NT2/D1 (cell line): ENCODE data around the gene S1PR2.

Experiments
- DNase-seq: peaks from one replicate; pipeline ENCODE4 v3.0.0-alpha.2; 2011; ENCODE audit warnings: low read depth, low spot score
- H3K27me3 ChIP-seq: 2 replicates; pipeline ENCODE4 v1.6.0; 2011; ENCODE audit warnings: mild to moderate bottlenecking; ENCODE audit not compliant: insufficient read length, insufficient read depth
- H3K36me3 ChIP-seq: 2 replicates; pipeline ENCODE4 v1.6.1; 2011; ENCODE audit warnings: mild to moderate bottlenecking, low read length, mixed read lengths; ENCODE audit not compliant: insufficient read depth, insufficient read length
- H3K4me1 ChIP-seq: 2 replicates; pipeline ENCODE4 v1.5.1; 2011; ENCODE audit not compliant: insufficient read depth, insufficient read length
- H3K4me3 ChIP-seq: 2 replicates; pipeline ENCODE4 v1.5.1; 2011; ENCODE audit warnings: low read depth; ENCODE audit not compliant: insufficient read length
- H3K9ac ChIP-seq: 2 replicates; pipeline ENCODE4 v1.6.0; 2011; ENCODE audit warnings: low read depth; ENCODE audit not compliant: insufficient read length
- H3K9me3 ChIP-seq: 2 replicates; pipeline ENCODE4 v1.5.1; 2011; ENCODE audit warnings: mild to moderate bottlenecking, low read length; ENCODE audit not compliant: insufficient read depth
- SUZ12 ChIP-seq: IDR thresholded peaks from 2 replicates; pipeline ENCODE4 v1.6.1; 2011; ENCODE audit not compliant: insufficient read length, insufficient read depth; ENCODE audit errors: extremely low read depth
- YY1 ChIP-seq: IDR thresholded peaks from 2 replicates; pipeline ENCODE4 v1.6.1; 2011; ENCODE audit not compliant: insufficient read length, insufficient read depth
- ZNF274 ChIP-seq: IDR thresholded peaks from 2 replicates; pipeline ENCODE4 v1.6.1; 2011; ENCODE audit warnings: mild to moderate bottlenecking, low read depth, low read length

S1PR2 gene

GRCh38 chr19:10235003-10235402, 3.9 kb upstream of the S1PR2 start:
- no peaks in the 10 kb centered on the region for H3K36me3 ChIP-seq
- no peaks in the 10 kb centered on the region for H3K27me3 ChIP-seq
- no peak overlapping the region for H3K4me3 ChIP-seq
- no peaks in the 10 kb centered on the region for H3K9me3 ChIP-seq
- H3K4me1 ChIP-seq, result peaks cover 11% of the 10 kb centered on the region
- no peak for TF ChIP-seq ZNF274
- no peak for TF ChIP-seq YY1
- TF ChIP-seq SUZ12, result no peak
- no peak overlapping the region for H3K9ac ChIP-seq
- no peak for DNase-seq

GRCh38 chr19:10233946-10234345, 2.8 kb upstream of the S1PR2 start:
- H3K36me3 ChIP-seq, result no peaks in the 10 kb centered on the region
- H3K4me3 ChIP-seq, result no peak overlapping the region
- peaks cover 11% of the 10 kb centered on the region for H3K4me1 ChIP-seq
- no peaks in the 10 kb centered on the region for H3K27me3 ChIP-seq
- no peak overlapping the region for H3K9ac ChIP-seq
- TF ChIP-seq SUZ12, result no peak
- TF ChIP-seq ZNF274, result no peak
- no peak for TF ChIP-seq YY1
- no peak for DNase-seq
- H3K9me3 ChIP-seq, result no peaks in the 10 kb centered on the region

DNA sequence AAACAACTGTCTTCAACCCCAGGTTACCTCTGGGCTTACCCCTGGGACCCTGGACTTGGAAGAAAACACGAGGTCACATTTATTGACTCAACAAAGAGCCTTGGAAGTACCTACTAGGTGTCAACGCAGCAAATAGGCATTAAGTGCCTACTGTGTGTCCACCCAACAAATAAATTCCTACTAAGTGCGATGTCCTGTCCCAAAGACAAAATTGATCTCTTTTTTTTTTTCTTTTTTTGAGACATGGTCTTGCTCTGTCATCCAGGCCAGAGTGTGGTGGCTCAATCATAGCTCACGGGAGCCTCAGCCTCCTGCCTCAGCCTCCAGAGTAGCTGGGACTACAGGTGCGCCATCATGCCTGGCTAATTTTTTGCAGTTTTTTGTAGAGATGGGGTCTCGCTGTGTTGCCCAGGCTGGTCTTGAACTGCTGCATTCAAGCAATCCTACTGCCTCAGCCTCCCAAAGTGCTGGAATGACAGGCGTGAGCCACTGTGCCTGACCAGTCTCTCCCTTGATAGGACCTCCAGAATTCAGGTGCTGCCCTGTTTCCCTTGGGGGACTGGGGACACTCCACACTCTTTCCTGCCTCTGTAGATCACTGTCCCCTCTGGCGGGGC, 589 bp upstream of the S1PR2 start:
- no peaks in the 10 kb centered on the region for H3K27me3 ChIP-seq
- peak overlapping the region; percentile 25 for H3K4me3 ChIP-seq
- no peak for DNase-seq
- TF ChIP-seq ZNF274 (no peak), YY1 (no peak), SUZ12 (no peak)
- H3K9me3 ChIP-seq, result peaks cover 5% of the 10 kb centered on the region; the same call in 1 of the 2 replicates
- H3K4me1 ChIP-seq, result peaks cover 7% of the 10 kb centered on the region
- H3K9ac ChIP-seq, result no peak overlapping the region
- no peaks in the 10 kb centered on the region for H3K36me3 ChIP-seq

DNA sequence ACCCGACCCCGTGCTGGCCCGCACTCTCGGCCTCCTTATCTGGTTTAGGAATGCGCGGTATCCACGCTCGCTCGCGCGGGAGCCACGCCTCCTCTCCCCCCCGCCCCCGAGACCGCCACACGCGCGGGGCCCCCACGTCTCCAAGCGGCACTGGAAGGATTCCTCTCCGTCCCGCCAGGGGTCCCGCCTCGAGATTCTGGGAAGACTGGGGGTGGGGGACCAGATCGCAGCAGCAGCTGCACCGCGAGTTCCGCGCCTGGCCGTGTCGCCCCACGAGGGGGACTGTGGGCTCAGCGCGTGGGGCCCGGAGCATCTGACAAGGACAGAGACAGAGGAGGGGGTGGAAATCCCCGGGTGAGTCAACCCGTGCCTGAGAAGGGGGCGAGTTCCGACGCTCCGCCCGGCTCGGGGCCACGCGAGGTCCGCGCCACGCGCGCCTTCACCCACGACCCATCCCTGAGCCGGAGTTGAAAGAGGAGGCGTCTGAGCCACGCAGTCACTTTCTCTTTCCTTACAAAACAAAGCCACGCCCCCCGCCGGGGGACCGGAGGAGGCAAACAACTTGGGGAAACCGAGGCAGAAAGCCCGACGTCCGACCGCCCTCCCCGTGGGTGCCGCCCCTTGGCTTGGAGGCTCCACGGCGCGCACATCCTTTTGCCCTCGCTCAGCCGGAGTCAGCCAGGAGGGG, 814 bp downstream of the S1PR2 start:
- peaks cover 5% of the 10 kb centered on the region; the same call in 1 of the 2 replicates for H3K9me3 ChIP-seq
- peak overlapping the region; percentile 92 for H3K9ac ChIP-seq

DNA sequence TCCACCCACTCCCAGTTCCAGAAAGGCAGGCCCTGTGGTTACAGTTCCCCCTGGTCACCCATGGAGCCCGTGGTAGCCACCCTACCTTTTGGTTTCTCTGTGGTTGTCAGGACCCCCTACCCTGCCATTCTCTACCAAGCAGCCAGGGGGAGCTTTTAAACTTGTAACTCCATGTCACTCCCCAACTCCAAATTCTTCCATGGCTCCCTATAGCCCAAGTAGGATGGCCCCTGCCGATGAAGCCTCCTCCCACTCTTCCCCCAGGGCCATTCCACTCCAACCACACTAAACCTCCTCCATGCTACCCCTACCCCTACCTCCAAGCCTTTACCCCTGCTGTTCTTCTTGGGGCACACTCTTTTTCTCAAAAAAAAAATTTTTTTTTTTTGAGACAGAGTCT, 2.2 kb downstream of the S1PR2 start:
- H3K4me1 ChIP-seq, result peaks cover 6% of the 10 kb centered on the region
- H3K36me3 ChIP-seq, result peaks cover 7% of the 10 kb centered on the region
- DNase-seq, result no peak
- no peaks in the 10 kb centered on the region for H3K27me3 ChIP-seq
- H3K4me3 ChIP-seq, result no peak overlapping the region
- H3K9ac ChIP-seq, result no peak overlapping the region
- no peak for TF ChIP-seq YY1
- no peak for TF ChIP-seq SUZ12
- TF ChIP-seq ZNF274, result no peak
- peaks cover 5% of the 10 kb centered on the region; the same call in 1 of the 2 replicates for H3K9me3 ChIP-seq

More for the DNA sequence above, 814 bp downstream of the S1PR2 start:
- peak overlapping the region; percentile 76 for H3K4me3 ChIP-seq
- DNase-seq, result no peak
- H3K36me3 ChIP-seq, result no peaks in the 10 kb centered on the region
- no peak for TF ChIP-seq ZNF274
- TF ChIP-seq YY1, result no peak
- peaks cover 7% of the 10 kb centered on the region for H3K4me1 ChIP-seq
- no peaks in the 10 kb centered on the region for H3K27me3 ChIP-seq

- Histone ChIP-seq H3K27me3 (no peaks in the 10 kb centered on the region), H3K9me3 (peaks cover 5% of the 10 kb centered on the region; the same call in 1 of the 2 replicates), H3K4me3 (no peak overlapping the region), H3K4me1 (peaks cover 6% of the 10 kb centered on the region), H3K36me3 (peaks cover 11% of the 10 kb centered on the region), H3K9ac (no peak overlapping the region)
- DNase-seq, result no peak
- no peak for TF ChIP-seq YY1
- TF ChIP-seq ZNF274, result no peak
- no peak for TF ChIP-seq SUZ12
These were observed 2.7 kb downstream of the S1PR2 start for GRCh38 chr19:10228393-10228792.

- Histone ChIP-seq H3K36me3 (peaks cover 11% of the 10 kb centered on the region), H3K9ac (no peak overlapping the region), H3K4me1 (peaks cover 6% of the 10 kb centered on the region), H3K9me3 (peaks cover 5% of the 10 kb centered on the region; the same call in 1 of the 2 replicates), H3K4me3 (no peak overlapping the region), H3K27me3 (no peaks in the 10 kb centered on the region)
- no peak for DNase-seq
- TF ChIP-seq ZNF274 (no peak), SUZ12 (no peak), YY1 (no peak)
These were observed 3.8 kb downstream of the S1PR2 start for GRCh38 chr19:10227026-10227971.
